ENCODE results near the gene LCN10. TPM values are rescaled to one million over a fixed set of nuclear protein-coding genes. Genes with fewer than 3 reads are reported as not detected.

LCN10 gene
- total and polyA plus RNA-seq, 2 of the 13 experiments (the other 11 are each of a cell fraction or from before 2014, with no cell fraction given), result 0.53 to 0.61 TPM

- TF ChIP-seq, protein P1, sequence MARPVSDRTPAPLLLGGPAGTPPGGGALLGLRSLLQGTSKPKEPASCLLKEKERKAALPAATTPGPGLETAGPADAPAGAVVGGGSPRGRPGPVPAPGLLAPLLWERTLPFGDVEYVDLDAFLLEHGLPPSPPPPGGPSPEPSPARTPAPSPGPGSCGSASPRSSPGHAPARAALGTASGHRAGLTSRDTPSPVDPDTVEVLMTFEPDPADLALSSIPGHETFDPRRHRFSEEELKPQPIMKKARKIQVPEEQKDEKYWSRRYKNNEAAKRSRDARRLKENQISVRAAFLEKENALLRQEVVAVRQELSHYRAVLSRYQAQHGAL (CRISPR knock-in tag; IDR thresholded peaks at IDR 0.05; ENCODE audit: not compliant biosample characterization), result no peak
- TF ChIP-seq LCORL (IDR thresholded peaks at IDR 0.05), result no peak
- TF ChIP-seq LCORL (CRISPR knock-in tag; IDR thresholded peaks at IDR 0.05), result peak; percentile 16
- TF ChIP-seq, protein P2, sequence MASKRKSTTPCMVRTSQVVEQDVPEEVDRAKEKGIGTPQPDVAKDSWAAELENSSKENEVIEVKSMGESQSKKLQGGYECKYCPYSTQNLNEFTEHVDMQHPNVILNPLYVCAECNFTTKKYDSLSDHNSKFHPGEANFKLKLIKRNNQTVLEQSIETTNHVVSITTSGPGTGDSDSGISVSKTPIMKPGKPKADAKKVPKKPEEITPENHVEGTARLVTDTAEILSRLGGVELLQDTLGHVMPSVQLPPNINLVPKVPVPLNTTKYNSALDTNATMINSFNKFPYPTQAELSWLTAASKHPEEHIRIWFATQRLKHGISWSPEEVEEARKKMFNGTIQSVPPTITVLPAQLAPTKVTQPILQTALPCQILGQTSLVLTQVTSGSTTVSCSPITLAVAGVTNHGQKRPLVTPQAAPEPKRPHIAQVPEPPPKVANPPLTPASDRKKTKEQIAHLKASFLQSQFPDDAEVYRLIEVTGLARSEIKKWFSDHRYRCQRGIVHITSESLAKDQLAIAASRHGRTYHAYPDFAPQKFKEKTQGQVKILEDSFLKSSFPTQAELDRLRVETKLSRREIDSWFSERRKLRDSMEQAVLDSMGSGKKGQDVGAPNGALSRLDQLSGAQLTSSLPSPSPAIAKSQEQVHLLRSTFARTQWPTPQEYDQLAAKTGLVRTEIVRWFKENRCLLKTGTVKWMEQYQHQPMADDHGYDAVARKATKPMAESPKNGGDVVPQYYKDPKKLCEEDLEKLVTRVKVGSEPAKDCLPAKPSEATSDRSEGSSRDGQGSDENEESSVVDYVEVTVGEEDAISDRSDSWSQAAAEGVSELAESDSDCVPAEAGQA (IDR thresholded peaks at IDR 0.05; ENCODE audit: low read depth), result peak; percentile 74
- TF ChIP-seq, protein P2 (CRISPR knock-in tag; IDR thresholded peaks at IDR 0.05; ENCODE audit: borderline replicate concordance), result peak; percentile 71; the same call in 1 of the 2 replicates
- peak; percentile 21; the same call in 1 of the 2 replicates for TF ChIP-seq HMG20A (CRISPR knock-in tag; IDR thresholded peaks at IDR 0.05; ENCODE audit: borderline replicate concordance)
- TF ChIP-seq, protein P3, sequence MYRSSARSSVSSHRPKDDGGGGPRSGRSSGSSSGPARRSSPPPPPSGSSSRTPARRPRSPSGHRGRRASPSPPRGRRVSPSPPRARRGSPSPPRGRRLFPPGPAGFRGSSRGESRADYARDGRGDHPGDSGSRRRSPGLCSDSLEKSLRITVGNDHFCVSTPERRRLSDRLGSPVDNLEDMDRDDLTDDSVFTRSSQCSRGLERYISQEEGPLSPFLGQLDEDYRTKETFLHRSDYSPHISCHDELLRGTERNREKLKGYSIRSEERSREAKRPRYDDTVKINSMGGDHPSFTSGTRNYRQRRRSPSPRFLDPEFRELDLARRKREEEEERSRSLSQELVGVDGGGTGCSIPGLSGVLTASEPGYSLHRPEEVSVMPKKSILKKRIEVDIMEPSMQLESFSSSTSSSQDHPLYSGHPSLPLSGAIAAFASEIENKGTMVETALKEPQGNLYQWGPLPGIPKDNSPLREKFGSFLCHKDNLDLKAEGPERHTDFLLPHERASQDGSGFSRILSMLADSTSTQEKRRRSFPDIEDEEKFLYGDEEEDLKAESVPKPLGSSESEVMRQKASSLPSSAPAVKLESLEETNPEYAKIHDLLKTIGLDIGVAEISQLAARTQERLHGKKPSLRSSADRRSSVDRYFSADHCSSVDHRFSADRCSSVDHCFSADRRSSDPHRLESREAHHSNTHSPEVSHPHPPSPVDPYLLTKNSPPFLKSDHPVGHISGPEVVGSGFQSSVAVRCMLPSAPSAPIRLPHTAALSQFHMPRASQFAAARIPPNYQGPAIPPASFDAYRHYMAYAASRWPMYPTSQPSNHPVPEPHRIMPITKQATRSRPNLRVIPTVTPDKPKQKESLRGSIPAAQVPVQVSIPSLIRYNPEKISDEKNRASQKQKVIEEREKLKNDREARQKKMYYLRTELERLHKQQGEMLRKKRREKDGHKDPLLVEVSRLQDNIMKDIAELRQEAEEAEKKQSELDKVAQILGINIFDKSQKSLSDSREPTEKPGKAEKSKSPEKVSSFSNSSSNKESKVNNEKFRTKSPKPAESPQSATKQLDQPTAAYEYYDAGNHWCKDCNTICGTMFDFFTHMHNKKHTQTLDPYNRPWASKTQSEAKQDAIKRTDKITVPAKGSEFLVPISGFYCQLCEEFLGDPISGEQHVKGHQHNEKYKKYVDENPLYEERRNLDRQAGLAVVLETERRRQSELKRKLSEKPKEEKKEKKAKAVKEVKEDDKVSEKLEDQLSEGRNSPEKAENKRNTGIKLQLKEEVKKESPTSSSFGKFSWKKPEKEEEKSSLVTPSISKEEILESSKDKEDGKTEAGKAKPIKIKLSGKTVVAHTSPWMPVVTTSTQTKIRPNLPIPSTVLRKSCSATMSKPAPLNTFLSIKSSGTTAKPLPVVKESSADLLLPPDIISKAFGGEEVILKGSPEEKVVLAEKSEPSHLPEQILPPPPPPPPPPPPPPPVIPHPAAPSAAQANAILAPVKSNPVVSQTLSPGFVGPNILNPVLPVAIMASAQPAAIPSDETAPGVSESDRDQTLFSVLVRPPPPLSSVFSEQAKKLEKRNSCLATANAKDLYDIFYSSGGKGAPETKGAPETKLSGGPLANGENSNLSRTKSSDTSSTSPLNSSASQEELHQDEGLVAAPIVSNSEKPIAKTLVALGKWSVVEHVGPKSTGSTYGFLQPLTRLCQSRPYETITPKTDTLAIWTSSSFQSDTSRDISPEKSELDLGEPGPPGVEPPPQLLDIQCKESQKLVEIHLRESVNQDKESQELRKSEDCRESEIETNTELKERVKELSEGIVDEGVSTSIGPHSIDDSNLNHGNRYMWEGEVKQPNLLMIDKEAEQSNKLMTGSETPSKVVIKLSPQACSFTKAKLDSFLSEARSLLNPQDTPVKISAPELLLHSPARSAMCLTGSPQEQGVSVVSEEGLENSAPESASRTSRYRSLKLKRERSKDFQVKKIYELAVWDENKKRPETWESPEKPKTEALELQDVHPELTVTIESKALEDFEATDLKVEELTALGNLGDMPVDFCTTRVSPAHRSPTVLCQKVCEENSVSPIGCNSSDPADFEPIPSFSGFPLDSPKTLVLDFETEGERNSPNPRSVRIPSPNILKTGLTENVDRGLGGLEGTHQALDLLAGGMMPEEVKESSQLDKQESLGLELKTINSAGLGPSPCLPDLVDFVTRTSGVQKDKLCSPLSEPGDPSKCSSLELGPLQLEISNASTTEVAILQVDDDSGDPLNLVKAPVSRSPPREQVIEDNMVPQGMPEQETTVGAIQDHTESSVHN (CRISPR knock-in tag; IDR thresholded peaks at IDR 0.05), result no peak
- TF ChIP-seq, protein P4, sequence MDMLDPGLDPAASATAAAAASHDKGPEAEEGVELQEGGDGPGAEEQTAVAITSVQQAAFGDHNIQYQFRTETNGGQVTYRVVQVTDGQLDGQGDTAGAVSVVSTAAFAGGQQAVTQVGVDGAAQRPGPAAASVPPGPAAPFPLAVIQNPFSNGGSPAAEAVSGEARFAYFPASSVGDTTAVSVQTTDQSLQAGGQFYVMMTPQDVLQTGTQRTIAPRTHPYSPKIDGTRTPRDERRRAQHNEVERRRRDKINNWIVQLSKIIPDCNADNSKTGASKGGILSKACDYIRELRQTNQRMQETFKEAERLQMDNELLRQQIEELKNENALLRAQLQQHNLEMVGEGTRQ (IDR thresholded peaks at IDR 0.05; ENCODE audit: low read depth, low read length), result no peak
- TF ChIP-seq, protein P4 (CRISPR knock-in tag; IDR thresholded peaks at IDR 0.05; ENCODE audit: borderline replicate concordance), result peak; percentile 51; the same call in 1 of the 2 replicates
- TF ChIP-seq, protein P5, sequence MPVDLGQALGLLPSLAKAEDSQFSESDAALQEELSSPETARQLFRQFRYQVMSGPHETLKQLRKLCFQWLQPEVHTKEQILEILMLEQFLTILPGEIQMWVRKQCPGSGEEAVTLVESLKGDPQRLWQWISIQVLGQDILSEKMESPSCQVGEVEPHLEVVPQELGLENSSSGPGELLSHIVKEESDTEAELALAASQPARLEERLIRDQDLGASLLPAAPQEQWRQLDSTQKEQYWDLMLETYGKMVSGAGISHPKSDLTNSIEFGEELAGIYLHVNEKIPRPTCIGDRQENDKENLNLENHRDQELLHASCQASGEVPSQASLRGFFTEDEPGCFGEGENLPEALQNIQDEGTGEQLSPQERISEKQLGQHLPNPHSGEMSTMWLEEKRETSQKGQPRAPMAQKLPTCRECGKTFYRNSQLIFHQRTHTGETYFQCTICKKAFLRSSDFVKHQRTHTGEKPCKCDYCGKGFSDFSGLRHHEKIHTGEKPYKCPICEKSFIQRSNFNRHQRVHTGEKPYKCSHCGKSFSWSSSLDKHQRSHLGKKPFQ (CRISPR knock-in tag; IDR thresholded peaks at IDR 0.05; ENCODE audit: insufficient replicate concordance), result peak; percentile 84
Measured at GRCh38 chr9:136728080-136728547, 14.6 kb downstream of the LCN10 start (continued).
